NCI-H1105 (cell line): ENCODE data around the gene KIAA1671.

Experiments used
- DNase-seq: peaks from one replicate; lab custom pipeline; 2025; lab: John Stamatoyannopoulos, UW

Gene KIAA1671

DNA sequence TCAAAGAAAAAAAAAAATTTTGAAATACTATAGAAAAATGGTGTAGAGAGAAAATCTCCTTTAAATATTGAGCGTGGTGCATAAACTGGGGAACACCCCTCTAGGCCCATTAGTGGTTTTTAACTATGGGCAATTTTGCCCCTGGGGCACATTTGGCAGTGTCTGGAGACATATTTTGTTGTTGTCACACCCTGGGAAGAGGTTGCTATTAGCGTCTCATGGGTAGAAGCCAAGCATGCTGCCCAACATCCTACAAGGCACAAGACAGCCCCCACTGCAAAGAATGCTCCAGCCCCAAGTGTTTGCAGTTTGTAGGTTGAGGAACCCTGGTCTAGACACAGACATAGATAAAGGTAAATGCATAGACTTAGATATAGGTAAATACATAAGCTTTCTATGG lies 92.6 kb downstream of the KIAA1671 start:
- DNase-seq, result no peak

GRCh38 chr22:25048071-25048470 lies 95.6 kb downstream of the KIAA1671 start:
- DNase-seq, result no peak

GRCh38 chr22:25048659-25049647 lies 96.4 kb downstream of the KIAA1671 start:
- DNase-seq, result peak; percentile 15

DNA sequence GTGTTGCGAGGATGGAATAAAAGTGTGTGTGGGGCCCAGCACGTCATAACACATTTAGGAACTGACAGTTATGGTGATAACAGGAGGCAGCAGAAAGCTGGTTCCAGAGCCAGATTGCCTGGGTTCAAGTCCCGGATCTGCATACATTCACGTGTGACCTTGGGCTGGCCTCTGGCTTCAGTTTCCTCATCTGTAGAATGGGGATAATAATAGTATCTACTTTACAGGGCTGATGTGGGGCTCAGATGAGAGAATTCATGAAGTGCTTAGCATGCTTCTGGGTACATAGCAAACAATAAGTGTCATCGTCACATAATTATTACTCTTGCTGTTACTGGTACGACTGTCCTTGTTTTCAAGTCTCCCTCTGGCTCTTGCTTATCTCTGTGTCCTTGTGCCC lies 97.3 kb downstream of the KIAA1671 start:
- no peak for DNase-seq

GRCh38 chr22:25050566-25050965 lies 98.0 kb downstream of the KIAA1671 start:
- no peak for DNase-seq

DNA sequence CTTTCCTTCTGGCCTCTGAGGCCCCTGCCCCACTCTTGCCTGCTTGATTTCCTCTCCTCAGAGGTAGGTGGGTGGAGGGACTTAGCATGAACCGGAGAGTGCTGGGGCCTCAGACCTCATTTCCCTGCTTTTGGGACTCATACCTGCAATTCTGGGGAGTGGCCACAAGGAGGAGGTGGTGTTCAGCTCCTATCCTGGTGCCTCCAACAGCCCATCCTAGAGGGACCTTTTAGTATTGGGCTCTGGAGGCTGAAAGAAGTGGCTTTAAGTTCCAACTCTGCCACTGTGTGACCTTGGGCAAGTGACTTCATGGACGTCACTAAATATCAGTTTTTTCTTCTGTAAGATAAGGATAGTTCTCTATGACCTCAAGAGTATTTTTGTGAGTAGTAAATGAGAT lies 98.6 kb downstream of the KIAA1671 start:
- DNase-seq, result no peak

- peak; percentile 39 for DNase-seq
These were observed 99.6 kb downstream of the KIAA1671 start for GRCh38 chr22:25051983-25052710.

GRCh38 chr22:25053153-25053805 lies 100.8 kb downstream of the KIAA1671 start:
- DNase-seq, result no peak

DNA sequence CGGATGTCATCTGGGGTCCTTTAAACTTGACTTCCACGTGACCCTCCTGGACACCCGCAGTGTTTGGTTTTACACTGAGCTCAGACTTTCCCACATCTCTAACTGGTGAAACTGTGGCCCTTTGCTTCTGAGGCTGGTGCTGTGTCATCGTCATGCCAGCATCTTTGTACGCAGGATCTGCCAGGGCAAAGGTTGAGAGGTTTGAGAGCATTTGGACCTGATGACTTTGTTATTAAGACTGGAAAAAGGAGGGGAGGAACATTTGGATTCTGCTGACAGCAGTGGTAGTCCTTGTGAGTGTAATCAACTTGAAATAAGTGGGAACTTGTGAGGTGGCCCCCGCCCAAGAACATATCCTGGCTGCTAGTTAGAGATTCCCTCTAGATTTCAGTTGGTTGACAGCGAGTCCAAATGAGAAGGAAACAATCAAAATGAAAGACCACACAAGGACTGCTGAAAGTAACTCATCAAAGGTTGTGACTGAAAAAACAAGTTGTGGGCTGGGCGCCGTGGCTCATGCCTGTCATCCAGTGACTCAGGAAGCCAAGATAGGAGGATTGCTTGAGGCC lies 102.5 kb downstream of the KIAA1671 start:
- DNase-seq, result no peak

DNA sequence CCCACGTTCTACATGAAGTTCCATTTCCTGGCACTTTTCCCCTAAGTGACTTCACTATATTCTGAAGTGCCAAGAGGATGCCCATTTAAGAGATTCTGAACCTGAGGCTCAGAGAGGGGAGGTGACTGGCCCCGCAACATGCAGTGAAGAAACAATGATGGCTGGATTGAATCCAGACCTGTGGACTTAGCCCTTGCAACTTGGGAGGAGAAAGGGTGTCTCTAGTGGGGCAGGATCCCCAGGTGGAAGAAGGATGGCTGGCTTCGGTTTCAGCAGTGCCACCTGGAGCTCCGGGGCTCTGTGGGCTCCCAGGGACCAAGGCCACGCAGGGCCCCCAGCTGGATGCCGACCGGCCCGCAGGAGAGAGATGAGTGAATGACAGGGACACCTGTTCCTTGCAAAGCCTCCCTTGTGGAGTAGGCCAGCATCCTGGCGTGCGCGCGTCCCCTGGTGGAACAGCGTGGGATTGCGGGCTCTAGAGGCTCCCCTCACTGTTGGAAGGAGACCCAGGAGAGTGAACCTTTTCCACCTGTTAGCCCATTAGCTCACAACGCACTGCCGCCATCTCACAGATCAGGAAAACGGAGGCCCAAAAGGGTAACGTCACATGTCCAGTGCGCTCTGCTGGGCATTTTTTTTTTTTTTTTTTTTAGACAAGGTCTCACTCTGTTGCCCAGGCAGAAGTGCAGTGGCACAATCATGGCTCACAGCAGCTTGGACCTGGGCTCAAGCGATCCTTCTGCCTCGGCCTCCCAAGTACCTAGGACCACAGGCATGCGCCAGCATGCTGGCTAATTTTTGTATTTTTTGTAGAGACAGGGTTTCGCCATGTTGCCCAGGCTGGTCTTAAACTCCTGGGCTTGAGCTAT lies 104.7 kb downstream of the KIAA1671 start:
- peak; percentile 59 for DNase-seq

DNA sequence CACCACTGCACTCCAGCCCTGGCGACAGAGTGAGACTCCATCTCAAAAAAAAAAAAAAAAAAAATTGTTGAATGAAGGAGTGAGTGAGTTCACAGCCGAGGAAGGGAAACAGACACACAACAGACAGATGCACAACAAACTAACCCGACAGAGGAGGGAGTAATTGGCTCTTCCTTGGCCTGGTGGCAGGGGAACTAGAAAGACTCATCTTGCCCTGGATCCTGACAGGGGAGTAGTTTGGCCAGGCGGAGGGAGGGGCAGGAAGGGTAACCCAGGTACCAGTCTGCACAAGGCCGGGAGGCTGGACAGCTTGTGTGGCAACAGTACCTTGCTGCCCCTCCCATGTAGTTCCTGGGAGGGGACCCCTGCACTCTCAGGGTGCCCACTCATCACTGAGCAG lies 106.9 kb downstream of the KIAA1671 start:
- no peak for DNase-seq

GRCh38 chr22:25060522-25061071 lies 108.1 kb downstream of the KIAA1671 start:
- no peak for DNase-seq

- DNase-seq, result no peak
These were observed 108.6 kb downstream of the KIAA1671 start for GRCh38 chr22:25061134-25061533.

DNA sequence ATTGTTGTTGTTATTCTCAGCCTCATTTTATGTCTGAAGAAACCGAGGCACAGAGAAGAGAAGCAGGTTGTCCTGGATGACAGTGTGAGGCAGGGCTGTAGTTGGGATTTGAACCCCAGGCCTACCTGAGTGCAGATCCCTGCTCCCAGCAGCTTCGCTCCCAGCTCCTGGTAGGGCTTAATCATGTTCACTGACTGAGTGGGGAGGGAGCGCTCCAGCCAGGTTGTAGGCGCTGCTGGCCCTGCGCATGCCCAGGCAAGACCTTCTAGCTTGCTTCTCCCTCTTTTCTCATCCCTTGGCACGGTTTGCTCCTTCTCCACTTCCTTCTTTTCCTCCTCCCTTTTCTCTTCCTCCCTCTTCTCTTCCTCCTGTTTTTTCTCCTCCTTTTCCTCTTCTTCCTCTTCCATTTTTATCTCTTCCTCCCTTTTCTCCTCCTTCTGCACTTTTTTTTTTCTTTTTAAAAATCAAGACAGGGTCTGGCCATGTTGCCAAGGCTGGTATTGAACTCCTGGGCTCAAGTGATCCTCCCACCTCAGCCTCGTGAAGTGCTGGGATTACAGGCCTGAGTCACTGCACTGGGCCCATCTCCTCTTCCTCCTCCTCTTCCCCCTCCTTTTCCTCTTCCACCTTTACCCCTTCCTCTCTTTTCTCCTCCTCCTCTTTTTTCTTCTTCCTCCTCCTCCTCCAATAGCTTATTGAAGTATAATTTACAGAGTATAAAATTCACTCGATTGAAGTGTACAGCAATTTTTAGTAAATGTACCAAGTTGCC lies 109.3 kb downstream of the KIAA1671 start:
- no peak for DNase-seq

- no peak for DNase-seq
These were observed 110.0 kb downstream of the KIAA1671 start for GRCh38 chr22:25062386-25063085.

DNA sequence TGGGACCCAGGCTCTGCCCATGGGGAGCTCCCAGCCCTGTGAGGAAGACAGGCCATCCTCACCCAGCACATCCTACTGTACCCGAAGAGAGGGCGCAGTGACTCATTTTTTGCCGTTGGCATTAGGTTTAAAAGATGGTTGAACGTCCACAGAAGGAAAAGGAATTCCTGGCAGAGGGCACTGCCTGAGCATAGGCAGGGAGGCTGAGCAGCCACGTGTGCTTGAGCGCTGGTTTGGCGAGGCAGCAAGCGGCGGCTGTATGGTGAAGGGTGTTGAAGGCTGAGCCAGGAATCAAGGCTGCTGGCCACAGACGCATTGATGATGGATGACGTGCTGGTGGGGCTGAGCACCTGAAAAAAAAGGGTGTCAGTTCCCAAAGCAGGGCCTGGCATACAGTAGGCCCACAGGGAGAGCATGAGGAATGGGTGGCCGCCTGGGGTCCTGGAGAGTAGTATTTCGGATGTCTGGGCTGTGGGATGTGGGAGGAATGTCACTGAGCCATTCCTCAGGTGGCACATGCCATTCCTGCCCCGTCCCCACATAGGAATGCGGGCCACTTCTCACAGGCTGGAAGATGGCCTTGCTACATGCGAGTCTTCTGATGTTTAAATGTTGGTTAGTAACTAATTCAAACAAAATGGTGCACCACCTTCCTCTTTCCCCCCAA lies 112.5 kb downstream of the KIAA1671 start:
- DNase-seq, result no peak

- DNase-seq, result no peak
These were observed 114.4 kb downstream of the KIAA1671 start for GRCh38 chr22:25066861-25067435.

DNA sequence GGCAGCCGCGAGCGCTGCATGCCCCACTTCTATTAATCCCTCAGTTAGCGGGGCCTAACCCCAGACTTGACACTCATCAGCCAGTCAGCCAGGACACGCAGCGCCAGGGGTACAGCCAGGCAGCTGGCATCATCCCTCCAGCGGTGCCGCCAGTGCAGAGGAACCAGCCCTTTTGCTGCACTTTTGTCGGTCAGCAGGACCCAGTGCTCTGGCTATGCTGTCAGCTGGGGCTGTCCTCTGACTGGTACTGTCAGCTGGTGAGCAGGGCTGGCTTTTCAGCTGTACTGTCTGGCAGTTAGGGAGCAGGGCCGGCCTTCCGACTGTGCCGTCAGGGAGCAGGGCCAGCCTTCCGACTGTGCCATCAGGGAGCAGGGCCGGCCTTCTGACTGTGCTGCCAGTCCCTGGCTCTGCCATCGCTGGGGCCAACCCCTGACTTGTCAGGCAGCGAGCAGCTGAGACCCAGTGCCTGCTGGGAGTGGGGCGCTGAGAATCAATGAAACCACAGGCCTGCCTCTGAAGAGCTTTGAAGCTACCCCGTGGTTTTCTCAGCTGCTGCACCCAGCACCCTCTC lies 115.4 kb downstream of the KIAA1671 start:
- DNase-seq, result no peak
